Psoas muscle (tissue), 8 donors: ENCODE results near the gene GSDMA. TPM values are rescaled to one million over a fixed set of nuclear protein-coding genes. Genes with fewer than 3 reads are reported as not detected.

ENCODE experiments used
- ATAC-seq, 4 donors: fragments of 200-7000 bp; cut with Tn5 transposase; one replicate each; pipeline ENCODE4 v1.9.1; 2020; ENCODE audit warnings: moderate library complexity in 3 of 4, mild to moderate bottlenecking in 2 of 4
- DNase-seq, 2 donors: peaks; one replicate each; pipeline ENCODE4 v3.0.0-alpha.2; 2020
- H3K27ac ChIP-seq: fragments of 200-600 bp; one replicate; pipeline ENCODE4 v1.8.0; 2022
- H3K27me3 ChIP-seq, 3 donors: fragments of 200-600 bp in 1 of 3; one replicate each; pipeline versions ENCODE4 v1.6.1 to v1.8.0; 2013 to 2022; ENCODE audit warnings: low read length in 2 of 3, mild to moderate bottlenecking in 2 of 3, moderate library complexity in 1 of 3; ENCODE audit not compliant: insufficient read depth in 3 of 3
- H3K36me3 ChIP-seq, 2 donors: fragments of 200-600 bp in 1 of 2; one replicate each; pipeline versions ENCODE4 v1.6.1 to v1.8.0; 2013 to 2022; ENCODE audit warnings: low read depth in 1 of 2, mild to moderate bottlenecking in 1 of 2, moderate library complexity in 1 of 2; ENCODE audit not compliant: insufficient read depth in 1 of 2
- H3K4me1 ChIP-seq: fragments of 200-600 bp; one replicate; pipeline ENCODE4 v1.8.0; 2022
- H3K4me3 ChIP-seq: fragments of 200-600 bp; one replicate; pipeline ENCODE4 v1.8.0; 2022; ENCODE audit warnings: mild to moderate bottlenecking
- H3K9me3 ChIP-seq: fragments of 200-600 bp; one replicate; pipeline ENCODE4 v1.8.0; 2022
- WGBS, 3 donors: extraction: QIAGEN DNeasy Blood & Tissue Kit; methylation state at CpG; one replicate each; pipeline versions ENCODE4 v1.1.6 to v1.1.7; 2013; 5-methylcytosine and 5-hydroxymethylcytosine counted together
- intact Hi-C, 2 donors: fragments of 100-400 bp; cut with DNase I; formaldehyde crosslinking; loops; one replicate each; pipeline versions ENCODE4 v1.11.0 to v1.14.2; 2022
- polyA plus RNA-seq, 3 donors: library from polyadenylated mRNA; stranded (reverse); fragments of 200-250 nt; gene quantifications; one replicate each; pipeline ENCODE4 v1.2.3, GENCODE V29; 2013
- total RNA-seq, 4 donors: library from RNA; stranded (reverse); fragmentation: NEBNext Ultra II Directional in 2 of 4; extraction: Animal tissue kit (Norgen Biotek cat#: 25700) in 2 of 4; gene quantifications; one replicate each; pipeline versions ENCODE4 v1.2.1 to v1.2.4, GENCODE V29; 2021 to 2023
- TF ChIP-seq, protein P1 (sequence below): fragments of 200-600 bp; IDR thresholded peaks from one replicate; pipeline ENCODE4 v1.8.0; 2022; ENCODE audit warnings: antibody characterized with exemption
- donor health status: healthy with polysubstance abuse.
- donor health status: DM: no; HTN: no; CAD: no; lungs with moderate emphysema.
- donor health status: Bipolar disorder and iron deficiency.
- donor health status: healthy.
- donor health status: DM: yes; HTN: yes; CAD: no.
- donor health status: DM: no; HTN: no; CAD: no.
- donor health status: DM: no; HTN: no; CAD: no.
- donor health status: DM: yes; HTN: yes; CAD: no.

Gene GSDMA
- total and polyA plus RNA-seq, 7 donors, result 0.03 to 0.32 (median 0.15) TPM; not detected in 3

DNA sequence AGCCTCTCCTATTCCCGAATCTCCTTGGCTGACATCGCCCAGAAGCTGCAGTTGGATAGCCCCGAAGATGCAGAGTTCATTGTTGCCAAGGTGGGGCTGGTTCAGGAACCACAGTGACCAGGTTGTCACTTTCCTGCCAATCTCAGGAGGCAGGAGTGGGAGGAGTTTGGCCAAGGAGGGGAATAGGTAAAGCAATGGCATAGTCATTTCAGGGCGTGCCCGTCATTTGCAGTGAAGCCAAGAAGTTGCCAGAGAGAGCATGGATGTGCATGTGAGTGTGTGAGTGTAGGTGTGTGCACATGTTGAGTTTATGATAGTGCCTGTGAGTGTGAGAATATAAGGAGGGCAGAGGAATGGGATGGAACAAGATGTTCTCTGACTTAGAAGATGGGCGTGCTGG, 32.6 kb downstream of the GSDMA start:
- no peak for DNase-seq
- H3K36me3 ChIP-seq, result peaks cover 20 to 82% of the 10 kb centered on the region in 2 donors
- H3K27ac ChIP-seq, result no peak overlapping the region
- H3K27me3 ChIP-seq, result no peaks in the 10 kb centered on the region
- H3K4me3 ChIP-seq, result no peak overlapping the region
- WGBS, 3 donors, result 79 to 90% (median 89%) methylated on average over 6 of the region's 6 CpGs
- H3K9me3 ChIP-seq, result no peaks in the 10 kb centered on the region
- intact Hi-C loops, result no loop called here
- peak in 1 of 4 donors; percentile 10 for ATAC-seq
- H3K4me1 ChIP-seq, result peaks cover 4% of the 10 kb centered on the region
- TF ChIP-seq, protein P1, sequence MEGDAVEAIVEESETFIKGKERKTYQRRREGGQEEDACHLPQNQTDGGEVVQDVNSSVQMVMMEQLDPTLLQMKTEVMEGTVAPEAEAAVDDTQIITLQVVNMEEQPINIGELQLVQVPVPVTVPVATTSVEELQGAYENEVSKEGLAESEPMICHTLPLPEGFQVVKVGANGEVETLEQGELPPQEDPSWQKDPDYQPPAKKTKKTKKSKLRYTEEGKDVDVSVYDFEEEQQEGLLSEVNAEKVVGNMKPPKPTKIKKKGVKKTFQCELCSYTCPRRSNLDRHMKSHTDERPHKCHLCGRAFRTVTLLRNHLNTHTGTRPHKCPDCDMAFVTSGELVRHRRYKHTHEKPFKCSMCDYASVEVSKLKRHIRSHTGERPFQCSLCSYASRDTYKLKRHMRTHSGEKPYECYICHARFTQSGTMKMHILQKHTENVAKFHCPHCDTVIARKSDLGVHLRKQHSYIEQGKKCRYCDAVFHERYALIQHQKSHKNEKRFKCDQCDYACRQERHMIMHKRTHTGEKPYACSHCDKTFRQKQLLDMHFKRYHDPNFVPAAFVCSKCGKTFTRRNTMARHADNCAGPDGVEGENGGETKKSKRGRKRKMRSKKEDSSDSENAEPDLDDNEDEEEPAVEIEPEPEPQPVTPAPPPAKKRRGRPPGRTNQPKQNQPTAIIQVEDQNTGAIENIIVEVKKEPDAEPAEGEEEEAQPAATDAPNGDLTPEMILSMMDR, result no peak

DNA sequence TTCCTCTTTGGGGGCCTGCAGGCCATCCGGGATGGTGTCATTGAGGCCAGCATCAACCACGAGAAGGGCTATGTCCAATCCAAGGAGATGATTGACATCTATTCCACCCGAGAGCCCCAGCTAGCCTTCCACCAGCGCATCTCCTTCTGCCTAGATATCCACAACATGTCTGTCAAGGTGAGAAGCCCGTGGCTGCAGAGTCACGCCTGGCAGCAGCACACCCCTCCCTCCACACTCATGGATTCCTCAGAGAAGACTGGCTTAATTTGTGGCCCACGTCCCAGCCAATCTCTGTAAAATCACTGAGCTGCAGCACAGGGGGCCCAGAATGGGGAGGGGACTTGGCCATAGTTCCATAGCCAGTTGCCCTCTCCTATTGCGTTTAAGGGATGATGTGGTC, 33.4 kb downstream of the GSDMA start:
- TF ChIP-seq, protein P1, result no peak
- no peaks in the 10 kb centered on the region for H3K9me3 ChIP-seq
- 55 to 73% (median 59%) methylated on average over 8 of the region's 8 CpGs for WGBS, 3 donors
- intact Hi-C loops, result no loop called here
- no peak for DNase-seq
- peak in 1 of 4 donors; percentile 5 for ATAC-seq
- H3K27ac ChIP-seq, result no peak overlapping the region
- H3K27me3 ChIP-seq, result no peaks in the 10 kb centered on the region
- peaks cover 4% of the 10 kb centered on the region for H3K4me1 ChIP-seq
- peaks cover 20 to 75% of the 10 kb centered on the region in 2 donors for H3K36me3 ChIP-seq
- H3K4me3 ChIP-seq, result no peak overlapping the region

DNA sequence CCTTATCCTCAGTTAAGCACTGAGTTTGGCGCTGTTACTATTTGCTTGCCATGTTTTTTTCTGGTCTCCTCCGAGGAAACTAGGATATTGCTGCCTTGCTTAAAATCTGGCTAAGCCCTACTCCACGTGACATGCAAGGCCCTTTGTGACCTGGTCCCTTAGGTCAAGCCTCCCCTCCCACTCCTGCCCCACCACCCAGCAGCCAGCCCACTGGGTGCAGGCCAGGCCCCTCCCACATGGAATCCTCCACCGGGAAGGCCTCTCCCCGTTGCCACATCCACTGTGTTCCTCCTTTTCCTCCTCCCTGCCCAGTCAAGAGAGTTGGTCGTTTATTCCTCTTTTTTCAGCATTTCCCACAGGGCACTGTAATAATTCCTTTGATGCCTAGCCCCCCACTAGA, 34.0 kb downstream of the GSDMA start:
- intact Hi-C loops, result no loop called here
- H3K9me3 ChIP-seq, result no peaks in the 10 kb centered on the region
- peak; percentile 66 to 85 for DNase-seq
- TF ChIP-seq, protein P1, result no peak
- H3K27ac ChIP-seq, result no peak overlapping the region
- H3K36me3 ChIP-seq, result peaks cover 20 to 68% of the 10 kb centered on the region in 2 donors
- H3K4me1 ChIP-seq, result peaks cover 4% of the 10 kb centered on the region
- 22 to 28% (median 24%) methylated on average over 6 of the region's 6 CpGs for WGBS, 3 donors
- ATAC-seq, result peak; percentile 32 to 66 (median 54)
- no peaks in the 10 kb centered on the region for H3K27me3 ChIP-seq
- no peak overlapping the region for H3K4me3 ChIP-seq

DNA sequence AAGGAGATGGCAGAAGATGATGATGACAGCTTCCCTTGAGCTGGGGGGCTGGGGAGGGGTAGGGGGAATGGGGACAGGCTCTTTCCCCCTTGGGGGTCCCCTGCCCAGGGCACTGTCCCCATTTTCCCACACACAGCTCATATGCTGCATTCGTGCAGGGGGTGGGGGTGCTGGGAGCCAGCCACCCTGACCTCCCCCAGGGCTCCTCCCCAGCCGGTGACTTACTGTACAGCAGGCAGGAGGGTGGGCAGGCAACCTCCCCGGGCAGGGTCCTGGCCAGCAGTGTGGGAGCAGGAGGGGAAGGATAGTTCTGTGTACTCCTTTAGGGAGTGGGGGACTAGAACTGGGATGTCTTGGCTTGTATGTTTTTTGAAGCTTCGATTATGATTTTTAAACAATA, 34.7 kb downstream of the GSDMA start:
- intact Hi-C loops, result no loop called here
- H3K27me3 ChIP-seq, result no peaks in the 10 kb centered on the region
- peak in 2 of 4 donors; percentile 2 to 17 for ATAC-seq

More for the DNA sequence above, 34.7 kb downstream of the GSDMA start:
- 64 to 74% (median 65%) methylated on average over 3 to 4 of the region's 4 CpGs for WGBS, 3 donors
- TF ChIP-seq, protein P1, result no peak
- Histone ChIP-seq H3K9me3 (no peaks in the 10 kb centered on the region), H3K27ac (no peak overlapping the region), H3K36me3 (peaks cover 15 to 61% of the 10 kb centered on the region in 2 donors), H3K4me1 (peaks cover 4% of the 10 kb centered on the region), H3K4me3 (no peak overlapping the region)
- no peak for DNase-seq
